Thyroid gland (tissue), 4 donors: Measurements from ENCODE around the gene TUT7. TPM values are rescaled to one million over a fixed set of nuclear protein-coding genes. Genes with fewer than 3 reads are reported as not detected.
"Not testable (repeated sequence)": the region's sequence is repeated elsewhere in the genome, so short reads cannot be mapped to it uniquely, and the experiment has no call there.

Experiments used
- DNase-seq, 2 donors: peaks; one replicate each; pipeline ENCODE4 v3.0.0-alpha.2; 2019
- H3K27ac ChIP-seq, 3 donors: fragments of 200-600 bp; sonication (generic); 1 replicate in 2 of 3; 2 replicates in 1 of 3; pipeline ENCODE4 v1.5.1; 2016 to 2019; ENCODE audit warnings: mild to moderate bottlenecking in 1 of 3, moderate library complexity in 1 of 3
- H3K27me3 ChIP-seq: fragments of 200-600 bp; sonication (generic); one replicate; pipeline ENCODE4 v1.5.1; 2019
- H3K36me3 ChIP-seq, 2 donors: fragments of 200-600 bp; sonication (generic); one replicate each; pipeline ENCODE4 v1.5.1; 2016 to 2019
- H3K4me1 ChIP-seq, 2 donors: fragments of 200-600 bp; sonication (generic); one replicate each; pipeline ENCODE4 v1.5.1; 2017 to 2019
- H3K4me3 ChIP-seq, 3 donors: fragments of 200-600 bp; sonication (generic); replicated peaks in 1 of 3; 1 replicate in 2 of 3; 2 replicates in 1 of 3; pipeline ENCODE4 v1.5.1; 2016; ENCODE audit warnings: mild to moderate bottlenecking in 1 of 3
- H3K9me3 ChIP-seq: fragments of 200-600 bp; sonication (generic); one replicate; pipeline ENCODE4 v1.5.1; 2017
- POLR2A ChIP-seq, 2 donors: fragments of 450-650 bp; IDR thresholded peaks; one replicate each; pipeline ENCODE4 v1.6.1; 2017; ENCODE audit warnings: antibody characterized with exemption in 2 of 2, mild to moderate bottlenecking in 2 of 2, moderate library complexity in 1 of 2
- WGBS, 2 donors: methylation state at CpG; one replicate each; pipeline ENCODE4 v1.1.5; 2017; 5-methylcytosine and 5-hydroxymethylcytosine counted together
- intact Hi-C: fragments of 100-400 bp; cut with DNase I; formaldehyde crosslinking; loops from one replicate; pipeline ENCODE4 v1.15.1; 2023
- total RNA-seq, 4 donors: library from RNA; depleted of rRNA; stranded (reverse); fragments of >200 nt; gene quantifications; one replicate each; pipeline ENCODE4 v1.2.3, GENCODE V29; 2016
- TF ChIP-seq, protein P1 (sequence below), 6 experiments: fragments of 200-600 bp in 3 of 6; fragments of 450-650 bp in 3 of 6; sonication (generic) in 3 of 6; IDR thresholded peaks; one replicate each; pipeline ENCODE4 v1.5.1; 2016 to 2019; ENCODE audit warnings: antibody characterized with exemption in 6 of 6, mild to moderate bottlenecking in 2 of 6, inconsistent platforms in 1 of 6, moderate library complexity in 1 of 6

Gene TUT7
- total RNA-seq, 4 donors from 2014 or later: 32.0 to 40.6 (median 33.7) TPM

DNA sequence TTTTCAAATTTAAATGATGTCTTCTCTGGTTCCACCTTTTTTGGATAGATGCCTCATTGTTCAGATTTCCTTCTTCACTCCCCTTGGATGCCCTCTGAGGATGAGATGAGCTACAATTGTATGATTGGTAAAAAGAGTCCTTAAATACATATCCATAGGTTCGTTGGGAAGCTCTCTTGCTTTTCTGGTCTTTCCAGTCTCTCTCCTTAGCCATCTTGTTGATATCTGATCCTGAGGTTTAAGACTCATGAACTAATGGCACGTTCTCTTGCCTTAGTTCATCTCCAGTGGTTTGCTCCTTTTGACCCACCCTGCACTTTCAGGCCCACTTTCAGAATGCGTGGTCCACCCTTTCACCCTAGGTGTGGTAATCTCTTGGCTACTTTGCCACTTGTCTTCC is 33.2 kb upstream of the TUT7 start:
- Histone ChIP-seq H3K9me3 (no peaks in the 10 kb centered on the region), H3K4me3 (no peak overlapping the region), H3K27me3 (no peaks in the 10 kb centered on the region), H3K27ac (no peak overlapping the region), H3K4me1 (no peaks in the 10 kb centered on the region), H3K36me3 (no peaks in the 10 kb centered on the region)
- TF ChIP-seq, protein P1, sequence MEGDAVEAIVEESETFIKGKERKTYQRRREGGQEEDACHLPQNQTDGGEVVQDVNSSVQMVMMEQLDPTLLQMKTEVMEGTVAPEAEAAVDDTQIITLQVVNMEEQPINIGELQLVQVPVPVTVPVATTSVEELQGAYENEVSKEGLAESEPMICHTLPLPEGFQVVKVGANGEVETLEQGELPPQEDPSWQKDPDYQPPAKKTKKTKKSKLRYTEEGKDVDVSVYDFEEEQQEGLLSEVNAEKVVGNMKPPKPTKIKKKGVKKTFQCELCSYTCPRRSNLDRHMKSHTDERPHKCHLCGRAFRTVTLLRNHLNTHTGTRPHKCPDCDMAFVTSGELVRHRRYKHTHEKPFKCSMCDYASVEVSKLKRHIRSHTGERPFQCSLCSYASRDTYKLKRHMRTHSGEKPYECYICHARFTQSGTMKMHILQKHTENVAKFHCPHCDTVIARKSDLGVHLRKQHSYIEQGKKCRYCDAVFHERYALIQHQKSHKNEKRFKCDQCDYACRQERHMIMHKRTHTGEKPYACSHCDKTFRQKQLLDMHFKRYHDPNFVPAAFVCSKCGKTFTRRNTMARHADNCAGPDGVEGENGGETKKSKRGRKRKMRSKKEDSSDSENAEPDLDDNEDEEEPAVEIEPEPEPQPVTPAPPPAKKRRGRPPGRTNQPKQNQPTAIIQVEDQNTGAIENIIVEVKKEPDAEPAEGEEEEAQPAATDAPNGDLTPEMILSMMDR (IDR thresholded peaks at IDR 0.05): no peak
- TF ChIP-seq POLR2A (IDR thresholded peaks at IDR 0.05): no peak
- intact Hi-C loops: no loop called here
- DNase-seq: no peak
- WGBS, 2 donors: 58 to 75% methylated on average over 3 of the region's 3 CpGs

DNA sequence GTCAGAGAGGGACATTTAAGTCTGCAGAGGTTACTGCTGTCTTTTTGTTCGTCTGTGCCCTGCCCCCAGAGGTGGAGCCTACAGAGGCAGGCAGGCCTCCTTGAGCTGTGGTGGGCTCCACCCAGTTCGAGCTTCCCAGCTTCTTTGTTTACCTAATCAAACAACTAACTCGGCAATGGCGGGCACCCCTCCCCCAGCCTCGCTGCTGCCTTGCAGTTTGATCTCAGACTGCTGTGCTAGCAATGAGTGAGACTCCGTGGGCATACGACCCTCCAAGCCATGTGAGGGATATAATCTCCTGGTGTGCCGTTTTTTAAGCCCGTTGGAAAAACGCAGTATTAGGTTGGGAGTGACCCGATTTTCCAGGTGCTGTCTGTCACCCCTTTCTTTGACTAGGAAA is 28.8 kb upstream of the TUT7 start:
- H3K27ac ChIP-seq, H3K9me3 ChIP-seq, DNase-seq, intact Hi-C loops, H3K36me3 ChIP-seq, H3K4me1 ChIP-seq, H3K4me3 ChIP-seq, H3K27me3 ChIP-seq: not testable (repeated sequence)
- WGBS, 2 donors: 72 to 84% methylated on average over 11 of the region's 11 CpGs

- intact Hi-C loops: no loop called here
- Histone ChIP-seq H3K27me3 (no peaks in the 10 kb centered on the region), H3K4me3 (no peak overlapping the region), H3K4me1 (no peaks in the 10 kb centered on the region), H3K9me3 (no peaks in the 10 kb centered on the region), H3K27ac (no peak overlapping the region), H3K36me3 (no peaks in the 10 kb centered on the region)
- TF ChIP-seq, protein P1 (IDR thresholded peaks at IDR 0.05): no peak
- no peak for TF ChIP-seq POLR2A (IDR thresholded peaks at IDR 0.05)
- DNase-seq: no peak
- WGBS, 2 donors: 93 to 94% methylated on average over 5 of the region's 5 CpGs
Measured at GRCh38 chr9:86376016-86376415, 21.8 kb upstream of the TUT7 start.

- DNase-seq: no peak
- TF ChIP-seq, protein P1 (IDR thresholded peaks at IDR 0.05): no peak
- no peak for TF ChIP-seq POLR2A (IDR thresholded peaks at IDR 0.05)
- 78 to 80% methylated on average over 5 of the region's 5 CpGs for WGBS, 2 donors
- Histone ChIP-seq H3K9me3 (no peaks in the 10 kb centered on the region), H3K36me3 (no peaks in the 10 kb centered on the region), H3K27me3 (no peaks in the 10 kb centered on the region), H3K27ac (no peak overlapping the region), H3K4me1 (no peaks in the 10 kb centered on the region), H3K4me3 (no peak overlapping the region)
- intact Hi-C loops: no loop called here
Measured at GRCh38 chr9:86369810-86370209, 15.6 kb upstream of the TUT7 start.

GRCh38 chr9:86368871-86369521 is 14.8 kb upstream of the TUT7 start:
- DNase-seq: no peak
- no peaks in the 10 kb centered on the region for H3K9me3 ChIP-seq
- 84 to 88% methylated on average over 3 of the region's 3 CpGs for WGBS, 2 donors
- no peak overlapping the region for H3K27ac ChIP-seq
- no peak for TF ChIP-seq POLR2A (IDR thresholded peaks at IDR 0.05)
- TF ChIP-seq, protein P1 (IDR thresholded peaks at IDR 0.05): no peak
- H3K4me1 ChIP-seq: no peaks in the 10 kb centered on the region
- no peaks in the 10 kb centered on the region for H3K36me3 ChIP-seq
- H3K4me3 ChIP-seq: no peak overlapping the region
- no peaks in the 10 kb centered on the region for H3K27me3 ChIP-seq
- intact Hi-C loops: no loop called here
